ENCODE data around the gene RCE1. TPM values are rescaled to one million over a fixed set of nuclear protein-coding genes. Genes with fewer than 3 reads are reported as not detected.

The RCE1 gene, protein sequence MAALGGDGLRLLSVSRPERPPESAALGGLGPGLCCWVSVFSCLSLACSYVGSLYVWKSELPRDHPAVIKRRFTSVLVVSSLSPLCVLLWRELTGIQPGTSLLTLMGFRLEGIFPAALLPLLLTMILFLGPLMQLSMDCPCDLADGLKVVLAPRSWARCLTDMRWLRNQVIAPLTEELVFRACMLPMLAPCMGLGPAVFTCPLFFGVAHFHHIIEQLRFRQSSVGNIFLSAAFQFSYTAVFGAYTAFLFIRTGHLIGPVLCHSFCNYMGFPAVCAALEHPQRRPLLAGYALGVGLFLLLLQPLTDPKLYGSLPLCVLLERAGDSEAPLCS
- 36.7 to 56.6 TPM (median 53.1 TPM) in 5 replicates for total RNA-seq (2022; extraction: Qiagen RNA extraction)

DNA sequence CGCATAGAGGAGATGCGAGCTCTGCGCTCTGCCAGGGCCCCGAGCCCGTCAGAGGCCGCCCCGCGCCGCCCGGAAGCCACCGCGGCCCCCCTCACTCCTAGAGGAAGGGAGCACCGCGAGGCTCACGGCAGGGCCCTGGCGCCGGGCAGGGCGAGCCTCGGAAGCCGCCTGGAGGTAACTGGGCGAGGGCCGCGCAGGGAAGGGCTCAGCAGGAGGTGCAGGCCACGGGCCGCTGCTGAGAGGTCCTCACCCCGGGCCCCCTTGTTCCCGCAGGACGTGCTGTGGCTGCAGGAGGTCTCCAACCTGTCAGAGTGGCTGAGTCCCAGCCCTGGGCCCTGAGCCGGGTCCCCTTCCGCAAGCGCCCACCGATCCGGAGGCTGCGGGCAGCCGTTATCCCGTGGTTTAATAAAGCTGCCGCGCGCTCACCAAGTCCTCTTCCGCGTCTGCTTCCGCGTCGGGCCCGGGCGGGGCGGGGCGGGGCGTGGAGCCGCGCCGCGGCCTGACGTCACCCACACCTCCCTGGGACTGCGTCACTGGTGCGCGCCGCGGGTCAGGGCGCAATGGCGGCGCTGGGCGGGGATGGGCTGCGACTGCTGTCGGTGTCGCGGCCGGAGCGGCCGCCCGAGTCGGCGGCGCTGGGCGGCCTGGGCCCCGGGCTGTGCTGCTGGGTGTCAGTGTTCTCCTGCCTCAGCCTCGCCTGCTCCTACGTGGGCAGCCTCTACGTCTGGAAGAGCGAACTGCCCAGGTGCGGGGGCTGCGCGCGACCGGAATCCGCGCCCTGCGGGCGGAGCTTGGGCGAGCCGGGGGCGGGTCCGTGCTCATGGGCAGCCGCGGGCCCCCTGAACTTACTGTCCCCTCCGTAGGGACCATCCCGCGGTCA lies at the start of gene RCE1:
Gene RCE1, plus strand, starts transcription at position 546 of the 880 bp plus-strand sequence. Its CDS starts 15 bp downstream, at position 561.

DNA sequence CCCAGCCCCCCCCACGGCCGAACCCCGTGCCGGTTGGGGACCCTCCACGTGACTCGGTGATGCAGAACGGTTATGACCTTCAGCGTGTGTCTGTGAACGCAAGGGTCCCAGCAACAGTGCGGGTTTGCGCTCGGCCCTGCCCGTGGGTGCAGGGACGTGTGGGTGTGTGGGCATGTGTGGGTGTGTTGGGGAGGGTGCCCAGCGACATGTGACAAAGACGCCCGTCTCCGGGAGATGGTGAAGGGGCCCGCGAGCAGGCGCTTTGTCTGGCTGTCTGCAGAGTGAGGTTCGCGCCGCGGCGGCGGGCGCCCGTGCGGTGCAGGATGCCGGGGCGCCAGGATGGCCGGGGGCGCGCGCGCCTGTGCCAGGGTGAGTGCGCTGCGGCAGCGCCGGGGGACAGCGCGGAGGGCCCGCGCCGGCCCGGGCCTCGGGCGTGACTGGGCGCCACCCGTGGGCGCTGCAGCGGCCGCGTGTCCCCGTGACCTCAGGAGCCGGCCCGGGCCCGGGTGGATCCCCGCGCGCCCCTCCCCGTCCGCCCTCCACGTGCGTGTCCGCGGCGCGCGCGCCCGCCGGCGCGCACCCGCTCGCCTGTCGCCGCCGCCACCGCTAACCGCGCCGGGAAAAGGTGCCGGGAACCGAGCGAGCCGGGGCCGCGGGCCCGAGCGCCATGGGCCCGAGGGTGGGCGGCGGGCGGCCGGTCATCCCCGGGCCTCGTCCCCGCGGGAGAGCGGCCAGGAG lies 13.4 kb downstream of the RCE1 start, which contains the start of gene LRFN4:
Gene LRFN4, plus strand, starts transcription at position 569 of the 738 bp plus-strand sequence. CDS start 681 bp downstream, outside the sequence.

Other genes starting within 250 kb of the RCE1 start
- 59.6 to 80.2 TPM (median 65.6 TPM) in 5 replicates for gene RBM14, start 226.8 kb upstream of the RCE1 start, total RNA-seq (2022; extraction: Qiagen RNA extraction)
- 130 to 150 TPM (median 140 TPM) in 5 replicates for gene RBM4, start 204.7 kb upstream of the RCE1 start, total RNA-seq (2022; extraction: Qiagen RNA extraction)
- gene RBM4B, start 165.6 kb upstream of the RCE1 start, total RNA-seq (2022; extraction: Qiagen RNA extraction), result 16.0 to 22.0 TPM (median 18.6 TPM) in 5 replicates
- 6.7 to 10.6 TPM (median 9.9 TPM) in 5 replicates for gene SPTBN2, start 114.2 kb upstream of the RCE1 start, total RNA-seq (2022; extraction: Qiagen RNA extraction)
- gene LRFN4, start 13.6 kb downstream of the RCE1 start, total RNA-seq (2022; extraction: Qiagen RNA extraction), result 73.8 to 122 TPM (median 105 TPM) in 5 replicates
- gene PC, start 114.9 kb downstream of the RCE1 start, total RNA-seq (2022; extraction: Qiagen RNA extraction), result 25.5 to 42.4 TPM (median 39.9 TPM) in 5 replicates
- gene C11orf86, start 131.9 kb downstream of the RCE1 start, total RNA-seq (2022; extraction: Qiagen RNA extraction), result 37.3 to 63.3 TPM (median 53.3 TPM) in 5 replicates
- 13.7 to 23.4 TPM (median 22.3 TPM) in 5 replicates for gene SYT12, start 179.7 kb downstream of the RCE1 start, total RNA-seq (2022; extraction: Qiagen RNA extraction)
- 31.4 to 50.8 TPM (median 45.6 TPM) in 5 replicates for gene RHOD, start 213.4 kb downstream of the RCE1 start, total RNA-seq (2022; extraction: Qiagen RNA extraction)